ENCODE results near the gene NECTIN2.

DNA sequence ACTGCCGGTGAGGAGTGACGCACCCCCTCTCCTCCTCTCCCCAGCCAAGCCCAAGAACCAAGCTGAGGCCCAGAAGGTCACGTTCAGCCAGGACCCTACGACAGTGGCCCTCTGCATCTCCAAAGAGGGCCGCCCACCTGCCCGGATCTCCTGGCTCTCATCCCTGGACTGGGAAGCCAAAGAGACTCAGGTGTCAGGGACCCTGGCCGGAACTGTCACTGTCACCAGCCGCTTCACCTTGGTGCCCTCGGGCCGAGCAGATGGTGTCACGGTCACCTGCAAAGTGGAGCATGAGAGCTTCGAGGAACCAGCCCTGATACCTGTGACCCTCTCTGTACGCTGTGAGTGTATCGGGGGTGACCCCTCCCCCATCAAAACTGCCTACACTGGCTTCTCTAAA, 25.7 kb downstream of the NECTIN2 start:
- TF ChIP-seq, protein P1, sequence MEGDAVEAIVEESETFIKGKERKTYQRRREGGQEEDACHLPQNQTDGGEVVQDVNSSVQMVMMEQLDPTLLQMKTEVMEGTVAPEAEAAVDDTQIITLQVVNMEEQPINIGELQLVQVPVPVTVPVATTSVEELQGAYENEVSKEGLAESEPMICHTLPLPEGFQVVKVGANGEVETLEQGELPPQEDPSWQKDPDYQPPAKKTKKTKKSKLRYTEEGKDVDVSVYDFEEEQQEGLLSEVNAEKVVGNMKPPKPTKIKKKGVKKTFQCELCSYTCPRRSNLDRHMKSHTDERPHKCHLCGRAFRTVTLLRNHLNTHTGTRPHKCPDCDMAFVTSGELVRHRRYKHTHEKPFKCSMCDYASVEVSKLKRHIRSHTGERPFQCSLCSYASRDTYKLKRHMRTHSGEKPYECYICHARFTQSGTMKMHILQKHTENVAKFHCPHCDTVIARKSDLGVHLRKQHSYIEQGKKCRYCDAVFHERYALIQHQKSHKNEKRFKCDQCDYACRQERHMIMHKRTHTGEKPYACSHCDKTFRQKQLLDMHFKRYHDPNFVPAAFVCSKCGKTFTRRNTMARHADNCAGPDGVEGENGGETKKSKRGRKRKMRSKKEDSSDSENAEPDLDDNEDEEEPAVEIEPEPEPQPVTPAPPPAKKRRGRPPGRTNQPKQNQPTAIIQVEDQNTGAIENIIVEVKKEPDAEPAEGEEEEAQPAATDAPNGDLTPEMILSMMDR (IDR thresholded peaks at IDR 0.05), result no peak
- no peak for TF ChIP-seq POLR2AphosphoS5 (IDR thresholded peaks at IDR 0.05)

Measured in suprapubic skin (tissue), 3 donors.